OCI-LY7 (cell line): Measurements from ENCODE around the gene LRFN2. TPM values are rescaled to one million over a fixed set of nuclear protein-coding genes. Genes with fewer than 3 reads are reported as not detected.

ENCODE experiments used
- BruUV-seq: library from RNA; stranded (reverse); fragments of 400-500 nt; replicated peaks from 2 replicates; lab custom pipeline; 2021; lab: Mats Ljungman, UMichigan
- CTCF ChIA-PET: fragments of 300-600 bp; sonication (Branson Sonifier 250); formaldehyde crosslinking; loops from one replicate; lab custom pipeline; 2022; ENCODE audit warnings: antibody characterized with exemption; ENCODE audit not compliant: unreplicated experiment; lab: Charles Lee
- POLR2A ChIA-PET: fragments of 300-600 bp; sonication (Branson Sonifier 250); formaldehyde crosslinking; loops from one replicate; lab custom pipeline; 2022; ENCODE audit warnings: antibody characterized with exemption; lab: Charles Lee
- DNase-seq: peaks from one replicate; pipeline ENCODE4 v3.0.0-alpha.2; 2015; ENCODE audit warnings: low spot score
- H2AFZ ChIP-seq: fragments of 200-600 bp; sonication (generic), shearing (Covaris generic); 2 replicates; pipeline ENCODE4 v1.6.1; 2014; ENCODE audit warnings: mild to moderate bottlenecking, antibody characterized with exemption, low read length, moderate library complexity
- H3K27ac ChIP-seq: fragments of 200-600 bp; sonication (generic); 2 replicates; pipeline ENCODE4 v1.5.1; 2014; ENCODE audit warnings: mixed run types, low read depth, mild to moderate bottlenecking, moderate library complexity, low read length, inconsistent platforms; ENCODE audit not compliant: poor library complexity, severe bottlenecking
- H3K36me3 ChIP-seq: fragments of 200-600 bp; sonication (generic); 2 replicates; pipeline ENCODE4 v1.6.1; 2014; ENCODE audit warnings: mild to moderate bottlenecking, antibody characterized with exemption, low read length, moderate library complexity, mixed read lengths; ENCODE audit not compliant: insufficient read depth
- H3K4me1 ChIP-seq: fragments of 200-600 bp; sonication (generic); 2 replicates; pipeline ENCODE4 v1.5.1; 2014; ENCODE audit warnings: mild to moderate bottlenecking, low read length; ENCODE audit not compliant: insufficient read depth, poor library complexity, severe bottlenecking
- H3K4me2 ChIP-seq: fragments of 200-600 bp; sonication (generic); 2 replicates; pipeline ENCODE4 v1.6.1; 2014; ENCODE audit warnings: mild to moderate bottlenecking, low read length
- H3K4me3 ChIP-seq: fragments of 200-600 bp; sonication (generic); 2 replicates; pipeline ENCODE4 v1.5.1; 2014; ENCODE audit warnings: mild to moderate bottlenecking, low read depth, low read length; ENCODE audit not compliant: poor library complexity, severe bottlenecking
- H3K79me2 ChIP-seq: fragments of 200-600 bp; sonication (generic); 2 replicates; pipeline ENCODE4 v1.6.1; 2016; ENCODE audit warnings: low read depth, mild to moderate bottlenecking, low read length, moderate library complexity, mixed read lengths; ENCODE audit not compliant: insufficient read depth
- H3K9me2 ChIP-seq: fragments of 200-600 bp; sonication (generic); 2 replicates; pipeline ENCODE4 v1.6.1; 2016; ENCODE audit warnings: mild to moderate bottlenecking, low read length, mixed read lengths; ENCODE audit not compliant: insufficient read depth
- H3K9me3 ChIP-seq: fragments of 200-600 bp; sonication (generic); 2 replicates; pipeline ENCODE4 v1.6.1; 2014; ENCODE audit warnings: mild to moderate bottlenecking, mixed run types, low read length, mixed read lengths
- H4K20me1 ChIP-seq: fragments of 200-600 bp; sonication (generic); 2 replicates; pipeline ENCODE4 v1.6.1; 2014; ENCODE audit warnings: mild to moderate bottlenecking, antibody characterized with exemption, low read length, moderate library complexity, mixed read lengths; ENCODE audit not compliant: insufficient read depth
- CTCF ChIP-seq: fragments of 200-600 bp; sonication (generic); conservative IDR thresholded peaks from 2 replicates; pipeline ENCODE4 v1.5.1; 2014; ENCODE audit warnings: mild to moderate bottlenecking, antibody characterized with exemption, low read length, moderate library complexity, mixed read lengths
- EZH2phosphoT487 ChIP-seq: fragments of 200-600 bp; sonication (generic); IDR thresholded peaks from 2 replicates; pipeline ENCODE4 v1.6.1; 2018; ENCODE audit warnings: low read depth, borderline replicate concordance, mild to moderate bottlenecking, mixed run types, antibody characterized with exemption, low read length, moderate library complexity, mixed read lengths
- intact Hi-C: fragments of 100-400 bp; cut with micrococcal nuclease; formaldehyde crosslinking; loops from one replicate; pipeline ENCODE4 v1.10.0; 2022; ENCODE audit not compliant: unreplicated experiment
- total RNA-seq, 2 experiments: library from RNA; depleted of rRNA in 1 of 2; stranded (reverse); fragments of >200 nt in 1 of 2; shearing (Covaris generic) in 1 of 2; gene quantifications; 2 replicates each; pipeline ENCODE4 v1.2.3, GENCODE V29; 2014 to 2022

Gene LRFN2
- total RNA-seq, 2 experiments from 2014 or later = not detected

GRCh38 chr6:40439026-40439800 is 148.0 kb downstream of the LRFN2 start:
- Histone ChIP-seq H4K20me1 (no peaks in the 10 kb centered on the region), H3K79me2 (no peaks in the 10 kb centered on the region), H3K4me3 (no peak overlapping the region), H3K4me2 (no peak overlapping the region), H2AFZ (no peak overlapping the region), H3K36me3 (no peaks in the 10 kb centered on the region), H3K9me2 (no peaks in the 10 kb centered on the region), H3K4me1 (no peaks in the 10 kb centered on the region), H3K9me3 (no peaks in the 10 kb centered on the region), H3K27ac (no peak overlapping the region)
- DNase-seq = no peak
- ChIA-PET CTCF (no interaction called here), POLR2A (no interaction called here)
- no peak for TF ChIP-seq CTCF
- TF ChIP-seq EZH2phosphoT487 = no peak
- intact Hi-C loops = no loop called here
- no TSS peak for BruUV-seq

- no peaks in the 10 kb centered on the region for H3K36me3 ChIP-seq
- ChIA-PET CTCF (no interaction called here), POLR2A (no interaction called here)
- no peak overlapping the region for H3K27ac ChIP-seq
- no peaks in the 10 kb centered on the region for H4K20me1 ChIP-seq
- BruUV-seq = no TSS peak
- no peak for DNase-seq
- no peaks in the 10 kb centered on the region for H3K79me2 ChIP-seq
- H3K4me3 ChIP-seq = no peak overlapping the region
- no peak for TF ChIP-seq EZH2phosphoT487
- TF ChIP-seq CTCF = no peak
- H2AFZ ChIP-seq = no peak overlapping the region
- no peaks in the 10 kb centered on the region for H3K9me2 ChIP-seq
- no peak overlapping the region for H3K4me2 ChIP-seq
- H3K9me3 ChIP-seq = no peaks in the 10 kb centered on the region
- intact Hi-C loops = no loop called here
- no peaks in the 10 kb centered on the region for H3K4me1 ChIP-seq
Observed at GRCh38 chr6:40438246-40438887, 148.8 kb downstream of the LRFN2 start.

- no TSS peak for BruUV-seq
- TF ChIP-seq CTCF = no peak
- TF ChIP-seq EZH2phosphoT487 = no peak
- Histone ChIP-seq H3K9me3 (no peaks in the 10 kb centered on the region), H3K79me2 (no peaks in the 10 kb centered on the region), H3K4me1 (no peaks in the 10 kb centered on the region), H4K20me1 (no peaks in the 10 kb centered on the region), H3K9me2 (no peaks in the 10 kb centered on the region), H3K27ac (no peak overlapping the region), H3K36me3 (no peaks in the 10 kb centered on the region), H3K4me3 (no peak overlapping the region), H2AFZ (no peak overlapping the region), H3K4me2 (no peak overlapping the region)
- CTCF ChIA-PET = no interaction called here
- intact Hi-C loops = no loop called here
- no peak for DNase-seq
- POLR2A ChIA-PET = no interaction called here
Observed at GRCh38 chr6:40437631-40438030, 149.5 kb downstream of the LRFN2 start.
